HG03521 (cell line): ENCODE data around the gene PRKCG.
"Not testable (repeated sequence)": the region's sequence is repeated elsewhere in the genome, so short reads cannot be mapped to it uniquely, and the experiment has no call there.

ENCODE experiments used
- ATAC-seq: cut with Tn5 transposase; IDR thresholded peaks from one replicate; pipeline ENCODE4 v1.9.1; 2021; ENCODE audit warnings: mild to moderate bottlenecking, moderate library complexity; ENCODE audit not compliant: unreplicated experiment

PRKCG gene

DNA sequence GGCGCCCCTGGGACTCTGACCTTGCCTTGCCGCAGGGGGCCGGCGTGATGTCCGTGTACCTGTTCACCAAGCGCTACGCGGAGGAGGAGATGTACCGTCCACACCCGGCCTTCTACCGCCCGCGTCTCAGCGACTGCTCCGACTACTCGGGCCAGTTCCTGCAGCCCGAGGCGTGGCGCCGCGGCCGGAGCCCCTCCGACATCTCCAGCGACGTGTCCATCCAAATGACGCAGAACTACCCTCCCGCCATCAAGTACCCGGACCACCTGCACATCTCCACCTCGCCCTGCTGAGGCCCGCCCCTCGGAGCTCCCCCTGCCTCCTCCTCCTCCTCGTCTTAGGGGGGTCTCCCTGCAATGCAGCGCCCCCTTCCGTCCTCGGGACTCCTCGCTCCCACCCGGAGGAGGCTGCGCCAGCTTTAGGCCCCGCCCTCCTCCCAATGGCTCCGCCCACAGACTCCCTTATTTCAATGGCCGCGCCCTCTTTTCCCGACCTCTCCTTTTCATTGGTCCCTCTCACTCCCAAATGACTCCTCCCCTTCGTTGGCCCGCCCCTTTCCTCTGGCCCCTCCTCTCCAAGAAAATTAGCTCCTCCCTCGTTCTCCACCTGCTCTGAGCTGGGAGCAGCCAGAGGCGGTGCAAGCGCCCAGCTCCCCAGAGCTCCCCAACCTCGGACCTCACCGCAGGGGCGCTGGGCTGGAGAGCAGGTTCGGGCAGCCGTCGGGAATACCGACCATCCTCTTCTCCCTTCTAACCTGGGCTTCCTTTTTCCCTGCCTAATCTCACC is 60.2 kb downstream of the PRKCG start:
- ATAC-seq: no peak

DNA sequence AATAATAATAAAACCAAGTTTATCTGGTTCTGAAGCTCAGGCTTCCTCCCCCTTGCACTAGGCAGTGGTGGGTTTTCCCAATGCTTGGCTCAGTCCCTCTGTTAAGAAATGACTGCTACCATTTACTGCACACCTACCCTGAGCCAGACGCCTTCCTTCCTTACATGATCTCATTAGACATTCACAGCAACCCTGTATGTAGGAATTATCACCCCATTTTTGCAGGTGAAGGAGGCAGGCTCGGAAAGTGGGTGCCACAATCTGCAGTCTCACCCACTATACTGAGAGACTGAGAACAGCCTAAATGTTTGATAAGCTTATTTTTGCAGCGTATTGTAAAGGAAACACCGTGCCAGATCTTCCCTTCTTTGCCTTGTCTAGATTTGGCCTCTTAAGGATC is 62.4 kb downstream of the PRKCG start:
- no peak for ATAC-seq

DNA sequence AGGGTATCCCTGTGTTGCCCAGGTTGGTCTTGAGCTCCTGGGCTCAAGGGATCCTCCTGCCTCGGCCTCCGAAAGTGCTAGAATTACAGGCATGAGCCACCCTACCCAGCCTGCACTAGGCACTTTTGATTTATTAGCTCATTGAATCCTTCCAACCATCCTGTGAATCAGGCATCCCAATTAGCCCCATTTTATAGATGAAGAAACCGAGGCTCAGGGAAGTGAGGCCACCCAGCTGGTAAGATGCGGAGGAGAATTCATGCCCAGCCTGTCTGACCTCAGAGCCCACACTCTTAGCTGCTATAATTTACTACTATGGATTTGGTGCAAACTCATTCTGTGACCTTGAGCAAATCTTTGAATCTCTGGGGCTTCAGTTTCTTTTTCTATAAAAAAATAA is 62.9 kb downstream of the PRKCG start:
- no peak for ATAC-seq

- no peak for ATAC-seq
Measured at GRCh38 chr19:53945441-53945840, 63.4 kb downstream of the PRKCG start.

DNA sequence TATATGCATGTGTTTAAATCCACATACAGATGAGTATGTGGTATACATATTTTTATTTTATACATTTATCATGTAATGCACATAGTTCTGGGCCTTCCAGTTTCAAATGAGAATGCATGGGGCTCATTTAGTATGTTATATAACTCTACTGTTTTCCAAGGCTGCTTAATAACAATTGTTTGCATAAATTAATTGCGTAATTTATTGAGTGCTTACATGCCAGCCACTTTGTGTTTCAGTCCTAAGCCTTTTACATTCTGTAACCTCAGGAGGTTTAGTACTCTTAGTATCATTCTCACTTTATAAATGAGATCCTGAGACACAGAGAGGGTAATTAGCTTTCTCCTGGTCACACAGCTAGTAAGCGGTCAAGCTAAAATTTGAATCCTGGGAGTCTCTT is 64.0 kb downstream of the PRKCG start:
- no peak for ATAC-seq

- ATAC-seq: no peak
Measured at GRCh38 chr19:53947624-53948023, 65.6 kb downstream of the PRKCG start.

DNA sequence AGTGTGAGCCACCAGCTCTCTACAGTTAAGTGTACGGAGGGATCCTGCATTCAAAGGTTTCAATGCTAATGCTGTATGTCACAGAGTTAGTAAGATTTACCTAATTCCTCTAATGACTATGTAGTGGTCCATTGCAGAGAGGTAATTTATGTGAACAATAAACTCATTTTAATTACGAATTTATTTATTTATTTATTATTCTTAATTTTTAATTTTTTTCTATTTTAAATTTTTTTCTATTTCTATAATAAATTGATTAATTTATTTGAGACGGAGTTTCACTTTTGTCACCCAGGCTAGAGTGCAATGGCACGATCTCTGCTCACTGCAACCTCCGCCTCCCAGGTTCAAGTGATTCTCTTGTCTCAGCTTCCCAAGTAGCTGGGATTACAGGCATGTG is 66.6 kb downstream of the PRKCG start:
- not testable (repeated sequence) for ATAC-seq

- ATAC-seq: no peak
Measured at GRCh38 chr19:53951436-53951835, 69.4 kb downstream of the PRKCG start.

GRCh38 chr19:53951947-53952346 is 70.0 kb downstream of the PRKCG start:
- no peak for ATAC-seq

DNA sequence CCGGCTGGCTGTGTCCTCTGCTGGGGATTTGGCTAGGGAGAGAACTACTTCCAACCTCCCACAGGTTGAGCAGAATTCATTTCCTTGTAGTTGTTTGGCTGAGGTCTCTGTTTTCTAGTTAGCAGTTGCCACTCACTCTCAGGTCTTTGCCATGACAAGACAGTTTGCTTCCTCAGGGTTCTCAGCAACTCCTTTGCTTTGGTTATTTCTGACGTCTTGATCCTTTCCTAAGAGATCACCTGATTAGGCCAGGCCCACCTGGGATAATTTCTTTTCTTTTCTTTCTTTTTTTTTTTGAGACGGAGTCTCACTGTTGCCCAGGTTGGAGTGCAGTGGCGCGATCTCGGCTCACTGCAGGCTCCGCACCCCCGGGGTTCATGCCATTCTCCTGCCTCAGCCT is 71.4 kb downstream of the PRKCG start:
- no peak for ATAC-seq
